GM12865 (cell line): Measurements from ENCODE around the gene GPSM1.

Experiments
- DNase-seq: peaks from one replicate; pipeline ENCODE4 v3.0.0; 2010; ENCODE audit warnings: low read depth
- H3K4me3 ChIP-seq: 2 replicates; pipeline ENCODE4 v1.5.1; 2011; ENCODE audit warnings: mild to moderate bottlenecking, low read depth, low read length, control low read depth
- CTCF ChIP-seq: IDR thresholded peaks from 2 replicates; pipeline ENCODE4 v1.5.1; 2011; ENCODE audit warnings: low read length, control low read depth, low read depth, inconsistent platforms; ENCODE audit not compliant: insufficient read depth; ENCODE audit errors: missing control alignments

Gene GPSM1

GRCh38 chr9:136361047-136361753, 33.9 kb downstream of the GPSM1 start:
- no peak overlapping the region for H3K4me3 ChIP-seq
- no peak for DNase-seq
- no peak for TF ChIP-seq CTCF

DNA sequence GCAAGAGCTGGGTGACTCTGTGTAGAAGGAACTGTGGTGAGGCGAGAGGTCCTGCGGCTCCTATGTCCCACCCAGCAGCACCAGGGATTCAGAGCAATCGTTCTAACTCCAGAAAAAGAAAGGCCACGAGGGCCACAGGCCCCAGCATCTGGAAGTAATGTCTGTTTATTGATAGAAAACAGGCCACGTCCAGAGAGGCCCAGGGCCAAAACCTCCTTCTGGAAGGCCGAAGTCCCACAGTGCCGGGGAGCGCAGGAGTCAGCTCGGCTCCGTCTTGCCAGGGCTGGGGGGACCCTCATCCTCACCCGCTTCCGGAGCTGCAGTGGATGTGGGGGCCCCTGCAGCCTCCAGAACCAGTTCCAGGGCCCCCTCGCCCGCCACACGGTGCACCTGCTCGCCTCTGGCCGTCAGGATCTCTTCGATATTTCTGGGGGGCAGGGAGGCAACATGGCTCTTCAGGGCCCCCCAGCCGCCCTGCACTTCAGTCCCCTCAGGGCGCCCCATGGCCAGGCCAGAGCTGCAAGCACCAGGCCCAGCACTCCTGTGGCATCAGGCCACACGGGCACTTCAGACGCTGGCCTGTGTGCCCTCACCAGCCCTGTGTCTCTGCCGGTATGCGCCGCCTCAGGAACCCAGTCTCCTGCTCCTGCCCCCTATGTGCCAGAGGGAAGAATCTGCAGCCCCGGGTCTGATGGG, 34.6 kb downstream of the GPSM1 start:
- H3K4me3 ChIP-seq, result no peak overlapping the region
- no peak for TF ChIP-seq CTCF
- DNase-seq, result no peak

DNA sequence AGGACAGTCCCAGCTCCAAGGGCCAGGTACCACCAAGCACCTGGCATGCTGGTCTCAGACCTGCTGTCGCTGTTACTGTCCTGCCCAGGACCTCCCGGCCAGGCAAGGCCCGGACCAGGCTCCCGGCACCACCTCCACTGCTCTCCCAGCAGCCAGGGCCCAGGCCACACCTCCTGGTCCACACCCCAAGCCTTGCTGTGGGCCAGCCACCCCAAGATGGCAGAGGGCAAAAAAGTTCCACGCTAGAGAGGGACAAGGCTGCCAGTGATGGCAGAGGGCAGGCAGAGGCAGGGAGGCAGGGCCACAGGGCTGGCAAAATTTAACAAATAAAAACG, 35.1 kb downstream of the GPSM1 start:
- no peak overlapping the region for H3K4me3 ChIP-seq
- no peak for TF ChIP-seq CTCF
- DNase-seq, result no peak

- DNase-seq, result peak; percentile 96
- peak; percentile 94 for TF ChIP-seq CTCF
- H3K4me3 ChIP-seq, result peak within 1 kb of the TSS; percentile 75
Measured at GRCh38 chr9:136363106-136363948, 36.0 kb downstream of the GPSM1 start, which contains the start of gene DNLZ. DNLZ (minus strand) TSS chr9:136363744; CDS start chr9:136363714, 30 bp downstream.

GRCh38 chr9:136363949-136364748, 36.8 kb downstream of the GPSM1 start:
- peak overlapping the region; percentile 32 for H3K4me3 ChIP-seq
- no peak for DNase-seq
- TF ChIP-seq CTCF, result no peak
